ENCODE measurements around the gene TBC1D10B.

DNA sequence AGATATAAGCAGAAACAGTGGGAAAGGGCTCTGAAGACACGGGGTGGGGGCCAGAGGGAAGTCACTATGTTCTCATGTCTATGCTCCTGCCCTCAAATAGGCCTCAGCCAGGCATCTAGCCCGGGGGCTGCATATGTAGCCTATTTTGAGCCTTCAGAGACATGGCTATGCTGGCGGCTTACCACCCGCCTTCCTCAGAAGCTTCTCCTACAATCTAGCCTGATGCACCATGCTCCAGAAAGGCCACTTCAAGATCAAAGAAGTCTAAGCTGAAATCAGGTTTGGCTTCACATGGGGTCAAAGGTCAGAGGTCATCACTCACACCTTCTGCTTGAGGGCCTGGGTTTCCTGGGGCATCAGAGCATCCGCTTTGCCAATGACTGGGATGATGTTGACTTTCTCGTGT lies 10.5 kb upstream of the TBC1D10B start:
- no peak for TF ChIP-seq CEBPB (IDR thresholded peaks at IDR 0.05; ENCODE audit: low read depth)
- no peak for TF ChIP-seq POLR2A (IDR thresholded peaks at IDR 0.05; ENCODE audit: borderline replicate concordance, extremely low read depth, insufficient read depth, insufficient read length)
- TF ChIP-seq CTCF (IDR thresholded peaks at IDR 0.05 in 2 of 3, conservative IDR thresholded peaks at IDR 0.05 in 1 of 3; ENCODE audit: borderline replicate concordance in 1 of 3, insufficient read depth in 1 of 3, low read depth in 2 of 3, low read length in 2 of 3): no peak
- TF ChIP-seq EZH2 (IDR thresholded peaks at IDR 0.05): no peak
- no peak for TF ChIP-seq RAD21 (IDR thresholded peaks at IDR 0.05; ENCODE audit: low read depth)
- TF ChIP-seq TCF7L2 (IDR thresholded peaks at IDR 0.05; ENCODE audit: borderline replicate concordance, extremely low read depth, insufficient read depth, insufficient read length): no peak
- TF ChIP-seq SIN3A (IDR thresholded peaks at IDR 0.05; ENCODE audit: low read depth): no peak
- TF ChIP-seq POLR2AphosphoS5 (IDR thresholded peaks at IDR 0.05; ENCODE audit: low read depth, low read length): no peak
- TF ChIP-seq ZNF274 (IDR thresholded peaks at IDR 0.05; ENCODE audit: low read depth, low read length): no peak
- no peak for TF ChIP-seq REST (IDR thresholded peaks at IDR 0.05; ENCODE audit: low read depth)
